AG04450 (cell line): ENCODE results near the gene ACOXL. TPM values are rescaled to one million over a fixed set of nuclear protein-coding genes. Genes with fewer than 3 reads are reported as not detected.
A peak's percentile ranks its signal among the peaks of the same experiment; 100 is the strongest.

Source experiments
- CTCF ChIA-PET: fragments of 300-600, 350-600 bp; formaldehyde crosslinking; extraction: SDS; loops from one replicate; lab custom pipeline; 2022; ENCODE audit warnings: antibody characterized with exemption, inconsistent platforms; lab: Charles Lee
- POLR2A ChIA-PET: fragments of 350-600 bp; formaldehyde crosslinking; extraction: SDS; loops from one replicate; lab custom pipeline; 2021; ENCODE audit warnings: antibody characterized with exemption, inconsistent platforms; lab: Yijun Ruan, JAX
- DNase-seq: peaks from one replicate; pipeline ENCODE4 v3.0.0-alpha.2; 2011; ENCODE audit warnings: low read depth, low spot score
- H3K27ac ChIP-seq: one replicate; pipeline ENCODE4 v1.5.1; 2012; ENCODE audit warnings: low read depth, low read length, control low read depth
- H3K27me3 ChIP-seq: one replicate; pipeline ENCODE4 v1.6.0; 2012; ENCODE audit warnings: low read length; ENCODE audit not compliant: control insufficient read depth, insufficient read depth
- H3K4me3 ChIP-seq: 2 replicates; pipeline ENCODE4 v1.5.1; 2011; ENCODE audit warnings: mild to moderate bottlenecking, low read depth, low read length, control low read depth
- H3K9me3 ChIP-seq: 2 replicates; pipeline ENCODE4 v1.5.1; 2012; ENCODE audit warnings: low read length; ENCODE audit not compliant: control insufficient read depth, insufficient read depth
- CTCF ChIP-seq: IDR thresholded peaks from 2 replicates; pipeline ENCODE4 v1.5.1; 2011; ENCODE audit warnings: low read depth, low read length, control low read depth, inconsistent platforms
- polyA plus RNA-seq: library from polyadenylated mRNA; depleted of rRNA; stranded (reverse); fragments of >200 nt; gene quantifications from 2 replicates; pipeline ENCODE4 v1.2.3, GENCODE V29; 2011

Gene ACOXL
- polyA plus RNA-seq, 1 experiment, result not detected

GRCh38 chr2:111157071-111157661 lies 424.8 kb downstream of the ACOXL start:
- H3K4me3 ChIP-seq, result no peak overlapping the region
- no peaks in the 10 kb centered on the region for H3K27me3 ChIP-seq
- POLR2A ChIA-PET, result no interaction called here
- H3K9me3 ChIP-seq, result no peaks in the 10 kb centered on the region
- no peak for DNase-seq
- TF ChIP-seq CTCF, result no peak
- H3K27ac ChIP-seq, result no peak overlapping the region
- CTCF ChIA-PET, result interaction anchor here (0.6 kb wide), 1 partner anchor 23 kb away, joined by 3 read pairs; no protein-coding TSS in a partner anchor

GRCh38 chr2:111157798-111158197 lies 425.4 kb downstream of the ACOXL start:
- Histone ChIP-seq H3K27ac (no peak overlapping the region), H3K4me3 (no peak overlapping the region), H3K9me3 (no peaks in the 10 kb centered on the region), H3K27me3 (no peaks in the 10 kb centered on the region)
- no peak for DNase-seq
- ChIA-PET CTCF (no interaction called here), POLR2A (no interaction called here)
- TF ChIP-seq CTCF, result no peak

DNA sequence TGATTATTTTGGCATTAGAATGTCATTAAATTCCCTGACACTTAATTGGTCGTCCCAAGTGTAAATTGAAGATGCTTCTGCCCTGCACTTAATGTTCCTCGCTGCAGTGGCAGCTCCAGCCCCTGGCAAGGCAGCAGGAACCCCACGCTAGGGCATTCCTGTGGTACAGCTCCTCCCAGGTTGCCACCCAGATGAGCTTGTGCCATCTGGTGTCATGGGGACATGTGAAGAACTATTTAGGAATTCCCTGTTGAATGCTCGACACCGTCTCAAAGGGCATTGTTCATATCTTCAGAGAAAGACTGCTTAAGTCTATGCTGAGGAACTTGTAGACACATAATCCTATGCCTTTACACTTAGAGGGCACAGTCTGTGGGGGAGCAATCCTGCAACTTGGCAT lies 427.3 kb downstream of the ACOXL start:
- no peaks in the 10 kb centered on the region for H3K27me3 ChIP-seq
- CTCF ChIA-PET, result interaction anchor here (1.3 kb wide), 1 partner anchor 19 kb away, joined by 3 read pairs; no protein-coding TSS in a partner anchor
- no peak overlapping the region for H3K4me3 ChIP-seq
- H3K9me3 ChIP-seq, result no peaks in the 10 kb centered on the region
- H3K27ac ChIP-seq, result no peak overlapping the region
- POLR2A ChIA-PET, result no interaction called here
- no peak for DNase-seq
- no peak for TF ChIP-seq CTCF

DNA sequence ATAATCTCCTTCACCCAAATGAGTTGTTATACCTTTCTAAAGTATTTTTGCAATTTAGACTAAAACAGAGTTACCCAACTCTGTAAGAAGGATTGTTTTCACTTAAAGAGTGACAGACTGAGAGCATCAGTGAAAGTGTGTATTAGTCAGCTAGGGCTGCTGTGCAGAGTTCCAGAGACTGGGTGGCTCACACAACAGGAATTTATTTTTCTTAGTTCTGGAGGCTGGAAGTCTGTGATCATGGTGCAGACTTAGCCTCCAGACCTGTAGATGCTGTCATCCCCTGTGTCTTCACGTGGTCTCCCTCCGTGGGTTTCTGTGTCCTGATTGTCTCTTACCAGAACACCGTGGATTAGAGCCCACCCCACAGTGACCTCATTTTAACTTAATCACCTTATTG lies 428.4 kb downstream of the ACOXL start:
- ChIA-PET POLR2A (no interaction called here), CTCF (no interaction called here)
- peak; percentile 61 for DNase-seq
- no peak overlapping the region for H3K4me3 ChIP-seq
- no peaks in the 10 kb centered on the region for H3K9me3 ChIP-seq
- no peak for TF ChIP-seq CTCF
- H3K27ac ChIP-seq, result peak overlapping the region; percentile 13
- no peaks in the 10 kb centered on the region for H3K27me3 ChIP-seq

GRCh38 chr2:111161971-111162370 lies 429.6 kb downstream of the ACOXL start:
- H3K9me3 ChIP-seq, result no peaks in the 10 kb centered on the region; the same call in 1 of the 2 replicates
- TF ChIP-seq CTCF, result no peak
- no peak overlapping the region for H3K4me3 ChIP-seq
- no peak for DNase-seq
- no peak overlapping the region for H3K27ac ChIP-seq
- POLR2A ChIA-PET, result no interaction called here
- CTCF ChIA-PET, result no interaction called here
- no peaks in the 10 kb centered on the region for H3K27me3 ChIP-seq
